ENCODE data around the gene SPTBN1. TPM values are rescaled to one million over a fixed set of nuclear protein-coding genes. Genes with fewer than 3 reads are reported as not detected.

The SPTBN1 gene
- total and polyA plus RNA-seq, 2 donors (not counting 3 experiments of a cell fraction or from before 2014, with no cell fraction given), result 63.3 to 320 TPM

DNA sequence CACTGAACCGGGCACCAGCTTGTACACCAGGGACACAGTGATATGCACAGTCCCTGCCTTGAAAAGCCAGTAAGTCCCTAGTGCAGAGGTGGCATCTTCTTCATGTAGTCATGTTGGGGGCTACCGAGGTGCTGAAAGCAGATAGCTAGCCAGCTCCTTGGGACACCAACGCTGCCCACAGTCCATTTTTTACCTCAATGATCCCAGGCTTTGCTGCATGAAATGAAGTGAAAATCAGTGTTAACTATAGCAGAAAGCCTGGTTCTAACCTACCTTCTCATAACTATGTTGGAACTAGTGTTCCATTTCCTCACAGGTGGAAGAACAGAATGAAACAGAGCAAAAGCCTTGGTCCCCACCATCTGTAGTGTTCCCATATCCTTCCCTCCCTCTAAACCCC lies 200.7 kb downstream of the SPTBN1 start:
- Histone ChIP-seq H3K79me2 (ENCODE audit: control insufficient read depth, insufficient read depth, low read length) (peaks cover 1% of the 10 kb centered on the region), H3K36me3 (ENCODE audit: control insufficient read depth in 2 of 2, extremely low read depth in 1 of 2, insufficient read depth in 2 of 2, low read length in 2 of 2) (peaks cover 48 to 55% of the 10 kb centered on the region in 2 experiments), H3K27ac (ENCODE audit: insufficient read depth, low read depth, low read length) (no peak overlapping the region), H4K20me1 (replicated peaks; ENCODE audit: control insufficient read depth, extremely low read depth, insufficient read depth, low read length) (no peaks in the 10 kb centered on the region), H3K27me3 (ENCODE audit: control insufficient read depth in 2 of 2, insufficient read depth in 2 of 2, low read length in 2 of 2) (no peaks in the 10 kb centered on the region), H3K4me1 (ENCODE audit: control insufficient read depth, extremely low read depth, insufficient read depth, low read length) (no peaks in the 10 kb centered on the region), H3K4me3 (replicated peaks in 1 of 3; ENCODE audit: insufficient read depth in 1 of 3, low read depth in 1 of 3, low read length in 3 of 3) (no peak overlapping the region), H3K9me3 (replicated peaks; ENCODE audit: control insufficient read depth, insufficient read depth, low read length) (no peaks in the 10 kb centered on the region), H3K9me1 (replicated peaks; ENCODE audit: control insufficient read depth, extremely low read depth, insufficient read depth, low read length) (no peaks in the 10 kb centered on the region), H2AFZ (ENCODE audit: low read depth, low read length) (no peak overlapping the region), H3K9ac (replicated peaks; ENCODE audit: extremely low read depth, insufficient read depth, low read length) (no peak overlapping the region), H3K4me2 (ENCODE audit: insufficient read depth, low read length) (no peak overlapping the region)
- no TSS peak for BruUV-seq (replicated peaks)
- ChIA-PET POLR2A (no interaction called here), CTCF (interaction anchor here (0.9 to 3.8 kb wide), 8 partner anchors 9 to 743 kb away, joined by 3 to 50 read pairs (median 11); partner anchors contain the start of gene EML6)
- FAIRE-seq (no peak), DNase-seq (ENCODE audit: low read depth, low spot score) (no peak)
- TF ChIP-seq POLR2AphosphoS5 (IDR thresholded peaks at IDR 0.05; ENCODE audit: insufficient read depth, low read depth, low read length) (no peak), JUN (IDR thresholded peaks at IDR 0.05; ENCODE audit: borderline replicate concordance, insufficient read depth, insufficient read length, low read depth) (no peak), EZH2 (IDR thresholded peaks at IDR 0.05; ENCODE audit: borderline replicate concordance, low read depth, low read length, severe bottlenecking) (no peak), MYC (IDR thresholded peaks at IDR 0.05; ENCODE audit: low read depth, low read length) (no peak), POLR2A (IDR thresholded peaks at IDR 0.05; ENCODE audit: low read depth, low read length) (no peak), GATA2 (IDR thresholded peaks at IDR 0.05; ENCODE audit: insufficient read depth, insufficient read length, low read depth, low read length) (no peak), FOS (IDR thresholded peaks at IDR 0.05; ENCODE audit: borderline replicate concordance, insufficient read depth, low read length) (no peak)
- TF ChIP-seq, protein P1, sequence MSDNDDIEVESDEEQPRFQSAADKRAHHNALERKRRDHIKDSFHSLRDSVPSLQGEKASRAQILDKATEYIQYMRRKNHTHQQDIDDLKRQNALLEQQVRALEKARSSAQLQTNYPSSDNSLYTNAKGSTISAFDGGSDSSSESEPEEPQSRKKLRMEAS (IDR thresholded peaks at IDR 0.05; ENCODE audit: insufficient read depth, insufficient read length), result no peak
- TF ChIP-seq, protein P2, sequence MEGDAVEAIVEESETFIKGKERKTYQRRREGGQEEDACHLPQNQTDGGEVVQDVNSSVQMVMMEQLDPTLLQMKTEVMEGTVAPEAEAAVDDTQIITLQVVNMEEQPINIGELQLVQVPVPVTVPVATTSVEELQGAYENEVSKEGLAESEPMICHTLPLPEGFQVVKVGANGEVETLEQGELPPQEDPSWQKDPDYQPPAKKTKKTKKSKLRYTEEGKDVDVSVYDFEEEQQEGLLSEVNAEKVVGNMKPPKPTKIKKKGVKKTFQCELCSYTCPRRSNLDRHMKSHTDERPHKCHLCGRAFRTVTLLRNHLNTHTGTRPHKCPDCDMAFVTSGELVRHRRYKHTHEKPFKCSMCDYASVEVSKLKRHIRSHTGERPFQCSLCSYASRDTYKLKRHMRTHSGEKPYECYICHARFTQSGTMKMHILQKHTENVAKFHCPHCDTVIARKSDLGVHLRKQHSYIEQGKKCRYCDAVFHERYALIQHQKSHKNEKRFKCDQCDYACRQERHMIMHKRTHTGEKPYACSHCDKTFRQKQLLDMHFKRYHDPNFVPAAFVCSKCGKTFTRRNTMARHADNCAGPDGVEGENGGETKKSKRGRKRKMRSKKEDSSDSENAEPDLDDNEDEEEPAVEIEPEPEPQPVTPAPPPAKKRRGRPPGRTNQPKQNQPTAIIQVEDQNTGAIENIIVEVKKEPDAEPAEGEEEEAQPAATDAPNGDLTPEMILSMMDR (IDR thresholded peaks at IDR 0.05; ENCODE audit: extremely low read depth in 1 of 2, insufficient read depth in 1 of 2, low read depth in 1 of 2, low read length in 2 of 2), result no peak
- dilution Hi-C loops (cut with MboI; ENCODE audit: extremely low pct_ligation_motif_present, low sequenced_read_pairs) (no loop called here), intact Hi-C loops (cut with micrococcal nuclease) (loop anchor here (2.0 to 5.0 kb wide), 2 partner anchors 135 to 518 kb away; no protein-coding TSS in a partner anchor)
